Colon (tissue), 2 donors: ENCODE results near the gene PDE4DIP.
"Not testable (repeated sequence)": the region's sequence is repeated elsewhere in the genome, so short reads cannot be mapped to it uniquely, and the experiment has no call there.

Source experiments
- FAIRE-seq: peaks from 2 replicates; lab custom pipeline; 2012; peaks lifted over from hg19 to GRCh38; lab: Jason Lieb, UNC
- donor health status: control.
- donor health status: control.

The PDE4DIP gene

GRCh38 chr1:148921047-148921446 lies 76.8 kb downstream of the PDE4DIP start:
- not testable (repeated sequence) for FAIRE-seq

- not testable (repeated sequence) for FAIRE-seq
Observed at GRCh38 chr1:148923798-148924197, 79.6 kb downstream of the PDE4DIP start.

GRCh38 chr1:148927645-148928044 lies 83.4 kb downstream of the PDE4DIP start:
- not testable (repeated sequence) for FAIRE-seq

- FAIRE-seq = not testable (repeated sequence)
Observed at GRCh38 chr1:148929253-148929652, 85.0 kb downstream of the PDE4DIP start.

- FAIRE-seq = not testable (repeated sequence)
Observed at GRCh38 chr1:148935381-148936002, 91.3 kb downstream of the PDE4DIP start.

- FAIRE-seq = not testable (repeated sequence)
Observed at GRCh38 chr1:148942906-148943305, 98.7 kb downstream of the PDE4DIP start.

- FAIRE-seq = not testable (repeated sequence)
Observed at GRCh38 chr1:148945130-148945529, 100.9 kb downstream of the PDE4DIP start.

- FAIRE-seq = not testable (repeated sequence)
Observed at GRCh38 chr1:148948768-148949167, 104.5 kb downstream of the PDE4DIP start.

- FAIRE-seq = not testable (repeated sequence)
Observed at GRCh38 chr1:148951336-148952227, 107.4 kb downstream of the PDE4DIP start.

GRCh38 chr1:148952253-148952937 lies 108.2 kb downstream of the PDE4DIP start:
- not testable (repeated sequence) for FAIRE-seq

- FAIRE-seq = not testable (repeated sequence)
Observed at GRCh38 chr1:148952938-148953616, 108.8 kb downstream of the PDE4DIP start.

- FAIRE-seq = not testable (repeated sequence)
Observed at GRCh38 chr1:148953730-148954129, 109.5 kb downstream of the PDE4DIP start.

- FAIRE-seq = not testable (repeated sequence)
Observed at GRCh38 chr1:148958343-148958742, 114.1 kb downstream of the PDE4DIP start.

- FAIRE-seq = not testable (repeated sequence)
Observed at GRCh38 chr1:148960212-148961000, 116.2 kb downstream of the PDE4DIP start.

GRCh38 chr1:148962127-148962857 lies 118.1 kb downstream of the PDE4DIP start:
- not testable (repeated sequence) for FAIRE-seq

- FAIRE-seq = peak; percentile 64
Observed at GRCh38 chr1:148966084-148966483, 121.9 kb downstream of the PDE4DIP start.

GRCh38 chr1:148967580-148967979 lies 123.4 kb downstream of the PDE4DIP start:
- FAIRE-seq = not testable (repeated sequence)

GRCh38 chr1:148968682-148969081 lies 124.5 kb downstream of the PDE4DIP start:
- FAIRE-seq = not testable (repeated sequence)

- FAIRE-seq = not testable (repeated sequence)
Observed at GRCh38 chr1:148969126-148969525, 124.9 kb downstream of the PDE4DIP start.

- not testable (repeated sequence) for FAIRE-seq
Observed at GRCh38 chr1:148975453-148975852, 131.2 kb downstream of the PDE4DIP start.
